Umbilical cord (tissue), 2 donors: ENCODE results near the gene AP1M1. TPM values are rescaled to one million over a fixed set of nuclear protein-coding genes. Genes with fewer than 3 reads are reported as not detected.
"Not testable (repeated sequence)": the region's sequence is repeated elsewhere in the genome, so short reads cannot be mapped to it uniquely, and the experiment has no call there.

Source experiments
- DNase-seq: peaks from one replicate; pipeline ENCODE4 v3.0.0-alpha.2; 2015; ENCODE audit warnings: low spot score
- total RNA-seq: library from RNA; depleted of rRNA; stranded (reverse); fragments of >200 nt; gene quantifications from one replicate; pipeline ENCODE4 v1.2.3, GENCODE V29; 2014; ENCODE audit warnings: low replicate concordance; ENCODE audit not compliant: insufficient read depth

Gene AP1M1
- total RNA-seq, 1 donor from 2014 or later: 16.1 TPM

GRCh38 chr19:16261584-16262368 is 64.1 kb downstream of the AP1M1 start:
- no peak for DNase-seq

- peak; percentile 50 for DNase-seq
These were observed 64.9 kb downstream of the AP1M1 start for GRCh38 chr19:16262618-16263017.

- DNase-seq: no peak
These were observed 65.5 kb downstream of the AP1M1 start for GRCh38 chr19:16263141-16263761.

GRCh38 chr19:16265205-16265604 is 67.5 kb downstream of the AP1M1 start:
- DNase-seq: no peak

GRCh38 chr19:16265890-16266585 is 68.3 kb downstream of the AP1M1 start:
- no peak for DNase-seq

- DNase-seq: no peak
These were observed 68.9 kb downstream of the AP1M1 start for GRCh38 chr19:16266586-16266942.

- DNase-seq: no peak
These were observed 71.1 kb downstream of the AP1M1 start for GRCh38 chr19:16268676-16269319.

GRCh38 chr19:16272945-16273344 is 75.2 kb downstream of the AP1M1 start:
- DNase-seq: peak; percentile 46

- peak; percentile 60 for DNase-seq
These were observed 76.7 kb downstream of the AP1M1 start for GRCh38 chr19:16274447-16274846.

GRCh38 chr19:16280306-16280705 is 82.6 kb downstream of the AP1M1 start:
- DNase-seq: no peak

GRCh38 chr19:16281743-16282142 is 84.0 kb downstream of the AP1M1 start:
- DNase-seq: no peak

- peak; percentile 90 for DNase-seq
These were observed 85.7 kb downstream of the AP1M1 start for GRCh38 chr19:16283210-16284061.

GRCh38 chr19:16284505-16284904 is 86.8 kb downstream of the AP1M1 start:
- no peak for DNase-seq

- not testable (repeated sequence) for DNase-seq
These were observed 87.4 kb downstream of the AP1M1 start for GRCh38 chr19:16285079-16285478.

- DNase-seq: no peak
These were observed 88.2 kb downstream of the AP1M1 start for GRCh38 chr19:16285769-16286498.

GRCh38 chr19:16288544-16288943 is 90.8 kb downstream of the AP1M1 start:
- no peak for DNase-seq

- no peak for DNase-seq
These were observed 91.9 kb downstream of the AP1M1 start for GRCh38 chr19:16289594-16289993.

GRCh38 chr19:16290692-16291091 is 93.0 kb downstream of the AP1M1 start:
- DNase-seq: no peak

GRCh38 chr19:16293118-16294091 is 95.7 kb downstream of the AP1M1 start:
- peak; percentile 98 for DNase-seq
